SK-N-MC (cell line): ENCODE results near the gene RPL31.

ENCODE experiments used
- EZH2 ChIP-seq: fragments of 200-600 bp; sonication (generic); IDR thresholded peaks from one replicate; pipeline ENCODE4 v1.6.1; 2017; ENCODE audit warnings: antibody characterized with exemption
- FOXP2 ChIP-seq: optimal IDR thresholded peaks from 2 replicates; pipeline ENCODE3; 2011; ENCODE audit warnings: mild to moderate bottlenecking, moderate library complexity; ENCODE audit not compliant: insufficient read depth; ENCODE audit errors: extremely low read length, control extremely low read depth
- POLR2AphosphoS5 ChIP-seq: IDR thresholded peaks from 2 replicates; pipeline ENCODE4 v1.6.1; 2012; ENCODE audit warnings: mild to moderate bottlenecking, low read depth, low read length, borderline replicate concordance

GRCh38 chr2:100964222-100964621 lies 37.9 kb upstream of the RPL31 start:
- TF ChIP-seq POLR2AphosphoS5 (no peak), EZH2 (no peak), FOXP2 (no peak)
